HL-60 (cell line): ENCODE data around the gene WWOX.

ENCODE experiments used
- DNase-seq, 2 experiments: peaks; one replicate each; pipeline ENCODE4 v3.0.0-alpha.2; 2010 to 2020; ENCODE audit warnings: low read depth in 1 of 2, low spot score in 1 of 2
- H3K27ac ChIP-seq: fragments of 250-450 bp; sonication (Bioruptor Pico); replicated peaks from 2 replicates; pipeline ENCODE4 v1.5.1; 2020; ENCODE audit warnings: mild to moderate bottlenecking, moderate library complexity
- H3K27me3 ChIP-seq: fragments of 250-450 bp; sonication (Bioruptor Pico); 2 replicates; pipeline ENCODE4 v1.5.1; 2021; ENCODE audit warnings: mild to moderate bottlenecking, moderate library complexity; ENCODE audit not compliant: insufficient read depth, poor library complexity, severe bottlenecking
- H3K4me3 ChIP-seq: replicated peaks from 2 replicates; pipeline ENCODE4 v1.5.1; 2011; ENCODE audit warnings: mild to moderate bottlenecking, control low read depth, low read length; ENCODE audit not compliant: insufficient read depth
- CTCF ChIP-seq: IDR thresholded peaks from one replicate; pipeline ENCODE4 v1.5.1; 2011; ENCODE audit warnings: low read length, control low read depth, inconsistent platforms; ENCODE audit not compliant: insufficient read depth
- GABPA ChIP-seq: IDR thresholded peaks from 2 replicates; pipeline ENCODE4 v1.6.1; 2012; ENCODE audit warnings: low read depth
- POLR2AphosphoS5 ChIP-seq: IDR thresholded peaks from 2 replicates; pipeline ENCODE4 v1.6.1; 2012; ENCODE audit warnings: low read depth
- REST ChIP-seq: IDR thresholded peaks from 2 replicates; pipeline ENCODE4 v1.6.1; 2012; ENCODE audit warnings: low read depth; ENCODE audit not compliant: insufficient replicate concordance
- SPI1 ChIP-seq: IDR thresholded peaks from 2 replicates; pipeline ENCODE4 v1.6.1; 2012; ENCODE audit warnings: low read depth, mild to moderate bottlenecking, borderline replicate concordance

The WWOX gene

DNA sequence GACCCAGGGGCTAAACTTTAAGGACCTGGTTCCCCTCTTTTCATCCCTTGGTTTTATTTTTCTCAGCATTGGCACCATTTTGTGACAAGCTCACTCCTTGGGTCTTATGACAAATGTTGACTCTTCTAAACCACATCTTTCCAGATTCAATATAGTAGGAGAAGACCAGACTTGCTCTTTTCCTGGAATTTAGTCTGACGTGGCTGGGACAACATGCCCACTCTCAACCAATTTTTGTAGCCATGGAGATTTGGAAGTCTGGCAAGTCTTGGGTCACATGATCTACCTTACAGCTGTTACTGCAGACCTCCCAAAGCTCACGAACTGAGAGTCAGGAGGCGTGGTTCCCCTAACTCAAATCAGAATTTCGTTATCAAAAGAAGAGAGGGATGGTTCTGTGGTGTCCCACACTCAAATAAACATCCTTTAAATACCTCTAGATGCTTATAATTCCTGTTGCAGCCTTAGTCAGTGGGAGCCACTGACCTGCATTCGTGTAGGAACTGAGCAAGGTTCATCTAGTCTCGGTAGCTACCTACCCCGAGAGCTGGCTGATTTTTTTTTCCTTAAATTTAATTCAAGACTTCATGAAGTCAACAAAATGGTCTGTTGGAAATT, 817.6 kb downstream of the WWOX start:
- Histone ChIP-seq H3K27ac (no peak overlapping the region), H3K4me3 (no peak overlapping the region), H3K27me3 (no peaks in the 10 kb centered on the region)
- DNase-seq, result no peak
- TF ChIP-seq SPI1, result no peak
- TF ChIP-seq CTCF, result no peak
- no peak for TF ChIP-seq POLR2AphosphoS5
- TF ChIP-seq GABPA, result no peak
- TF ChIP-seq REST, result no peak

DNA sequence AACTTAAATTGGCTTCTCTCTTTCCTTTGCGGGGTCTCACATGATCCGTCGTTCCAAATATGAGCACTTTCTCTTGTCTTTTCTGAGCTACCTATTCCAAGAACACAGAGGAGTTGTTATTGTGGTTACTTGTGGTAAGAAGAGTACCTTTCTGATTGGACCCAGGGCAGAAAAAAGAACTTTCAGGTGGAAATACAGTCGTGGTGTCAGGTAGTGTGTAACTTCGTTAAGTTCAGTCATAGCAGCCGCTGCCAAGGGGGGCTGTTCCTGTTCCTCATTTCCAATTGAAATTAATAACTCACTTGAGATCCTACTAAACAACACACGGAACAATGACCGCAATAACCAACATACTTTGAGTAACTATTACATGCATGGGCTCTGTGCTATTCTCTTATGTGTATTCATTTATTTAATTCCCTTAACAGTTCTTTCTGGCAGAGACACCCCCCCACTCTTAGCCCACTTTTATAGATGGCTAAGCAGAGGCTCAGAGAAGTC, 819.4 kb downstream of the WWOX start:
- no peak for TF ChIP-seq SPI1
- TF ChIP-seq GABPA, result no peak
- no peak for TF ChIP-seq POLR2AphosphoS5
- no peak for TF ChIP-seq CTCF
- TF ChIP-seq REST, result no peak
- Histone ChIP-seq H3K27ac (no peak overlapping the region), H3K27me3 (no peaks in the 10 kb centered on the region), H3K4me3 (no peak overlapping the region)
- no peak for DNase-seq

DNA sequence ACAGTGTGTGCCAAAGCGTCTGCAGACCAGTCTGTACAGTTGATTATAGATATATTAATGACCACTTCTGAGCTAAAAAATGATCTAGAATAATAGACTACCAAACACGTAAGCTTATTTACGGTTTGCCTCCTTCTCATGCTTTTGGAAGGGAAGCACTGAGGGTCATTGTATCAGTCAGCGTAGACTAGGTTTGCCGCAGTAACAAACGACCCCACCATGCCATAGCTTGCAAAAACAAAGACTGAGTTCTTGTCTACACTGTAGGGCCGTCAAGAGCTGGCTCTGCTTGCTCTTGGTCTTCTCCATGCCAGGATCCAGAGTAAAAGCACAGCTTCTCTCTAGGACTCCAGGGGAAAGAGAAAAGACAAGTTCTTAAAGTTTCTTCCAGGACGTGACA, 820.4 kb downstream of the WWOX start:
- Histone ChIP-seq H3K27ac (no peak overlapping the region), H3K27me3 (no peaks in the 10 kb centered on the region), H3K4me3 (no peak overlapping the region)
- TF ChIP-seq CTCF (no peak), GABPA (no peak), SPI1 (no peak), REST (no peak), POLR2AphosphoS5 (no peak)
- no peak for DNase-seq
